ENCODE results near the gene FAM53A. TPM values are rescaled to one million over a fixed set of nuclear protein-coding genes. Genes with fewer than 3 reads are reported as not detected.

Gene FAM53A
- total and polyA plus RNA-seq, 10 of the 15 experiments (the other 5 are each of a cell fraction or from before 2014, with no cell fraction given), result 0.02 to 0.87 (median 0.38) TPM; not detected in 2

DNA sequence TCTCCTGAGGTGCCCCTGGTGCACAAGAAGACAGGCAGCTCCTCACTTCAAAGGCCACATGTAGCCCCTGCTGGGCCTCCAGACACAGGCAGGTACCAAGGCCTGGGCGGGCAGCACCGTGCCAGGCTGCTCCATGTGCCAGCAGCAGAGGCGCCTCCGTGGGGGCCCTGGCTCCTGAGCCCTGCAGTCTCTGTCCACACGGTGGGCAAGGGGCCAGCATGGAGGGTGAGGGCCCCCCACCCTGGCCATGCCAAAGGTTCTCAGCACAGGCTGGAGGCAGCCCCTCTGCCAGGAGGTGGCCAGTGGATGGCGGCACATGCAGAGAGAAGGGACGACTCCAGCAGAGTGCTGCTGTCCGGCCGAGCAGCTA lies 72.6 kb downstream of the FAM53A start (continued):
- TF ChIP-seq ZBTB40 (IDR thresholded peaks at IDR 0.05; ENCODE audit: borderline replicate concordance) (no peak), DPF2 (IDR thresholded peaks at IDR 0.05) (no peak), FOS (IDR thresholded peaks at IDR 0.05; ENCODE audit: borderline replicate concordance, extremely low read depth, insufficient read length) (no peak), CHD1 (IDR thresholded peaks at IDR 0.05; ENCODE audit: low read depth, low read length) (no peak)

DNA sequence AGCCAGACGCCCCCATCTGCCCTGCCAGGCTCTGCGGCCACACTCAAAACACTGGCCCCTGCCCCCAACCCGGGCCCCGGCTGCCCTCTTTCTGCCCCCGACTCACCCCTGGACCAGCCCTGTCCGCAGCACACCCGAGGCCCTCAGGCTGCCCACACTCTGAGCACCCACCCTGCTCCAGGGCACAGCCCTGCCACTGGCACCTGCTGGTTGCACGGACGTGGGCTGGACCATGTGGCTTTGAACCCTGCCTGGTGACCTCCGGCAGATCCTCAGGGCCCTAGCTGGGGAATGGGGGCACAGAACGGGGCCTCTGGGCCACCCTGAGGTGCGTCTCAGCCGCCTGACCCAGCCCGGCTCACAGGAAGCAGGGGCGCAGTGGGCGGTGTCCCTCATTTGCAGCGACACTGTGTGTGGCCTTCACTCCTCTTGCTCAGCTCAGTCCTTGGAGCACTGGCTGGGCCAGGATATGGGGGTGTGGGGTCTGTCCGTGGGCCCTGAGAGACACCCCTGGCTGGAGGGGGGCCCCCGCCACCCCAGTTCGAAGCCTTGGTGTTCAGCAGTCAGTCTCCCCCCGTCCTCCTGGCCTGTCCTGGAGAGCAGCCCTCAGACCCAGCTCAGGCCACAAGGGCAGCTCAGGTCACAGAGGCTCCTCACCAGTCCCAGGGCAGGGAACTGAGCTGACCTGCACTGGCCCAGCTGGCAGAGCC lies 73.2 kb downstream of the FAM53A start:
- Histone ChIP-seq H3K36me3 (ENCODE audit: control insufficient read depth in 2 of 2, insufficient read depth in 2 of 2, low read length in 1 of 2) (no peaks in the 10 kb centered on the region), H3K4me1 (ENCODE audit: control insufficient read depth, insufficient read depth, low read length) (no peaks in the 10 kb centered on the region), H3K79me2 (ENCODE audit: control insufficient read depth, insufficient read depth, low read length) (no peaks in the 10 kb centered on the region), H2AFZ (ENCODE audit: control insufficient read depth, low read depth, low read length) (no peak overlapping the region), H3K9ac (ENCODE audit: control insufficient read depth, insufficient read depth, low read length) (no peak overlapping the region), H4K20me1 (ENCODE audit: control insufficient read depth, insufficient read depth) (no peaks in the 10 kb centered on the region), H3K4me2 (ENCODE audit: control insufficient read depth, insufficient read depth) (no peak overlapping the region), H3K9me3 (replicated peaks; ENCODE audit: control insufficient read depth, insufficient read depth, low read length) (no peaks in the 10 kb centered on the region), H3K4me3 (no peak overlapping the region), H3K27ac (ENCODE audit: control insufficient read depth, insufficient read depth) (no peak overlapping the region), H3K27me3 (replicated peaks in 1 of 2; ENCODE audit: control insufficient read depth in 2 of 2, insufficient read depth in 2 of 2, low read length in 1 of 2) (no peaks in the 10 kb centered on the region)
- ATAC-seq, result no peak
- BruUV-seq (replicated peaks), result no TSS peak
- intact Hi-C loops (cut with micrococcal nuclease; ENCODE audit: unreplicated experiment), result no loop called here
- FAIRE-seq, result no peak
- ChIA-PET CTCF (interaction anchor here (0.7 kb wide), 1 partner anchor 35 kb away, joined by 3 read pairs; no protein-coding TSS in a partner anchor), RAD21 (ENCODE audit: unreplicated experiment) (no interaction called here), SMC1A (ENCODE audit: uncharacterized antibody, unreplicated experiment) (no interaction called here), POLR2A (no interaction called here)
- in situ Hi-C loops (cut with MboI), result no loop called here
- WGBS (ENCODE audit: insufficient coverage, insufficient replicate concordance, low lambda C conversion rate, missing lambda C conversion rate), result 28% methylated on average over 21 of the region's 21 CpGs
- DNase-seq (ENCODE audit: low read depth, low spot score), result no peak
- TF ChIP-seq CREB1 (IDR thresholded peaks at IDR 0.05; ENCODE audit: low read depth) (no peak), POLR2AphosphoS2 (IDR thresholded peaks at IDR 0.05; ENCODE audit: low read depth, low read length) (no peak), TBL1XR1 (IDR thresholded peaks at IDR 0.05; ENCODE audit: low read depth, low read length) (no peak), KDM1A (IDR thresholded peaks at IDR 0.05; ENCODE audit: borderline replicate concordance) (no peak), TARDBP (IDR thresholded peaks at IDR 0.05; ENCODE audit: borderline replicate concordance) (no peak)
- TF ChIP-seq, protein P1, sequence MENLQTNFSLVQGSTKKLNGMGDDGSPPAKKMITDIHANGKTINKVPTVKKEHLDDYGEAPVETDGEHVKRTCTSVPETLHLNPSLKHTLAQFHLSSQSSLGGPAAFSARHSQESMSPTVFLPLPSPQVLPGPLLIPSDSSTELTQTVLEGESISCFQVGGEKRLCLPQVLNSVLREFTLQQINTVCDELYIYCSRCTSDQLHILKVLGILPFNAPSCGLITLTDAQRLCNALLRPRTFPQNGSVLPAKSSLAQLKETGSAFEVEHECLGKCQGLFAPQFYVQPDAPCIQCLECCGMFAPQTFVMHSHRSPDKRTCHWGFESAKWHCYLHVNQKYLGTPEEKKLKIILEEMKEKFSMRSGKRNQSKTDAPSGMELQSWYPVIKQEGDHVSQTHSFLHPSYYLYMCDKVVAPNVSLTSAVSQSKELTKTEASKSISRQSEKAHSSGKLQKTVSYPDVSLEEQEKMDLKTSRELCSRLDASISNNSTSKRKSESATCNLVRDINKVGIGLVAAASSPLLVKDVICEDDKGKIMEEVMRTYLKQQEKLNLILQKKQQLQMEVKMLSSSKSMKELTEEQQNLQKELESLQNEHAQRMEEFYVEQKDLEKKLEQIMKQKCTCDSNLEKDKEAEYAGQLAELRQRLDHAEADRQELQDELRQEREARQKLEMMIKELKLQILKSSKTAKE (IDR thresholded peaks at IDR 0.05; ENCODE audit: low read depth, poor library complexity, severe bottlenecking), result no peak
- TF ChIP-seq, protein P2, sequence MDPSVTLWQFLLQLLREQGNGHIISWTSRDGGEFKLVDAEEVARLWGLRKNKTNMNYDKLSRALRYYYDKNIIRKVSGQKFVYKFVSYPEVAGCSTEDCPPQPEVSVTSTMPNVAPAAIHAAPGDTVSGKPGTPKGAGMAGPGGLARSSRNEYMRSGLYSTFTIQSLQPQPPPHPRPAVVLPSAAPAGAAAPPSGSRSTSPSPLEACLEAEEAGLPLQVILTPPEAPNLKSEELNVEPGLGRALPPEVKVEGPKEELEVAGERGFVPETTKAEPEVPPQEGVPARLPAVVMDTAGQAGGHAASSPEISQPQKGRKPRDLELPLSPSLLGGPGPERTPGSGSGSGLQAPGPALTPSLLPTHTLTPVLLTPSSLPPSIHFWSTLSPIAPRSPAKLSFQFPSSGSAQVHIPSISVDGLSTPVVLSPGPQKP (IDR thresholded peaks at IDR 0.05; ENCODE audit: low read depth, low read length), result no peak
- TF ChIP-seq, protein P3, sequence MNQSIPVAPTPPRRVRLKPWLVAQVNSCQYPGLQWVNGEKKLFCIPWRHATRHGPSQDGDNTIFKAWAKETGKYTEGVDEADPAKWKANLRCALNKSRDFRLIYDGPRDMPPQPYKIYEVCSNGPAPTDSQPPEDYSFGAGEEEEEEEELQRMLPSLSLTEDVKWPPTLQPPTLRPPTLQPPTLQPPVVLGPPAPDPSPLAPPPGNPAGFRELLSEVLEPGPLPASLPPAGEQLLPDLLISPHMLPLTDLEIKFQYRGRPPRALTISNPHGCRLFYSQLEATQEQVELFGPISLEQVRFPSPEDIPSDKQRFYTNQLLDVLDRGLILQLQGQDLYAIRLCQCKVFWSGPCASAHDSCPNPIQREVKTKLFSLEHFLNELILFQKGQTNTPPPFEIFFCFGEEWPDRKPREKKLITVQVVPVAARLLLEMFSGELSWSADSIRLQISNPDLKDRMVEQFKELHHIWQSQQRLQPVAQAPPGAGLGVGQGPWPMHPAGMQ (IDR thresholded peaks at IDR 0.05; ENCODE audit: borderline replicate concordance), result no peak

Measured in GM12878 (cell line).